Stomach (tissue), 4 donors: ENCODE results near the gene TBC1D3.
"Not testable (repeated sequence)": the region's sequence is repeated elsewhere in the genome, so short reads cannot be mapped to it uniquely, and the experiment has no call there.

Experiments
- CTCF ChIP-seq, 7 experiments: fragments of 450-650 bp in 4 of 7; fragments of 200-600 bp in 3 of 7; sonication (generic) in 3 of 7; IDR thresholded peaks; one replicate each; pipeline ENCODE4 v1.5.1; 2016 to 2019; ENCODE audit warnings: antibody characterized with exemption in 7 of 7, control low read depth in 2 of 7, mild to moderate bottlenecking in 1 of 7
- EP300 ChIP-seq: sonication (generic); formaldehyde crosslinking; IDR thresholded peaks from one replicate; pipeline ENCODE4 v1.6.1; 2017; ENCODE audit warnings: antibody characterized with exemption
- POLR2A ChIP-seq, 4 donors: fragments of 450-650 bp; IDR thresholded peaks; one replicate each; pipeline ENCODE4 v1.6.1; 2016; ENCODE audit warnings: antibody characterized with exemption in 4 of 4, control low read depth in 2 of 4, mild to moderate bottlenecking in 1 of 4, moderate library complexity in 1 of 4
- POLR2AphosphoS5 ChIP-seq, 3 donors: sonication (generic); formaldehyde crosslinking; IDR thresholded peaks; one replicate each; pipeline ENCODE4 v1.6.1; 2016; ENCODE audit warnings: antibody characterized with exemption in 3 of 3

GRCh38 chr17:38192455-38192854 lies at the start of gene TBC1D3:
- not testable (repeated sequence) for TF ChIP-seq EP300; CTCF (IDR thresholded peaks at IDR 0.05); POLR2A (IDR thresholded peaks at IDR 0.05); POLR2AphosphoS5 (IDR thresholded peaks at IDR 0.05)
